Measurements from ENCODE around the gene ANG.
"Not testable (repeated sequence)": the region's sequence is repeated elsewhere in the genome, so short reads cannot be mapped to it uniquely, and the experiment has no call there.

The ANG gene

GRCh38 chr14:20661197-20661596, 27.4 kb upstream of the ANG start:
- DNase-seq (ENCODE audit: low spot score in 2 of 2): no peak
- H3K27ac Mint-ChIP-seq: no peak overlapping the region
- H3K36me3 Mint-ChIP-seq: peaks cover 2% of the 10 kb centered on the region
- no peaks in the 10 kb centered on the region for H3K9me3 Mint-ChIP-seq
- no peak for ATAC-seq (ENCODE audit: low read depth)
- H3K27me3 Mint-ChIP-seq: peaks cover 4% of the 10 kb centered on the region
- no peak overlapping the region for H3K4me3 Mint-ChIP-seq
- H3K4me1 Mint-ChIP-seq: peaks cover 29% of the 10 kb centered on the region

GRCh38 chr14:20662968-20663732, 25.4 kb upstream of the ANG start:
- Mint-ChIP-seq H3K27ac (peak overlapping the region; percentile 81), H3K4me1 (peaks cover 36% of the 10 kb centered on the region), H3K36me3 (peaks cover 3% of the 10 kb centered on the region), H3K27me3 (no peaks in the 10 kb centered on the region), H3K4me3 (peak overlapping the region; percentile 92), H3K9me3 (no peaks in the 10 kb centered on the region)
- DNase-seq (ENCODE audit: low spot score in 2 of 2): peak; percentile 78 to 80
- peak; percentile 75 for ATAC-seq (ENCODE audit: low read depth)

- H3K36me3 Mint-ChIP-seq; H3K9me3 Mint-ChIP-seq; DNase-seq (ENCODE audit: low spot score in 2 of 2); ATAC-seq (ENCODE audit: low read depth); H3K27me3 Mint-ChIP-seq: not testable (repeated sequence)
- Mint-ChIP-seq H3K4me1 (peaks cover 44% of the 10 kb centered on the region), H3K4me3 (peak overlapping the region; percentile 80), H3K27ac (peak overlapping the region; percentile 91)
These were observed 22.1 kb upstream of the ANG start for GRCh38 chr14:20666400-20666961.

GRCh38 chr14:20667957-20668356, 20.6 kb upstream of the ANG start:
- H3K9me3 Mint-ChIP-seq: peaks cover 2% of the 10 kb centered on the region

GRCh38 chr14:20668969-20669368, 19.6 kb upstream of the ANG start:
- DNase-seq (ENCODE audit: low spot score in 2 of 2): no peak
- H3K36me3 Mint-ChIP-seq: peaks cover 3% of the 10 kb centered on the region
- peak overlapping the region; percentile 91 for H3K27ac Mint-ChIP-seq
- ATAC-seq (ENCODE audit: low read depth): no peak
- H3K9me3 Mint-ChIP-seq: peaks cover 2% of the 10 kb centered on the region
- peaks cover 40% of the 10 kb centered on the region for H3K4me1 Mint-ChIP-seq
- no peaks in the 10 kb centered on the region for H3K27me3 Mint-ChIP-seq
- no peak overlapping the region for H3K4me3 Mint-ChIP-seq

More at GRCh38 chr14:20667957-20668356, 20.6 kb upstream of the ANG start:
- ATAC-seq (ENCODE audit: low read depth): peak; percentile 85
- Mint-ChIP-seq H3K27ac (peak overlapping the region; percentile 91), H3K4me1 (peaks cover 45% of the 10 kb centered on the region), H3K4me3 (peak overlapping the region; percentile 67), H3K36me3 (peaks cover 3% of the 10 kb centered on the region), H3K27me3 (no peaks in the 10 kb centered on the region)
- DNase-seq (ENCODE audit: low spot score in 2 of 2): peak in 1 of 2 donors; percentile 53

- no peak overlapping the region for H3K4me3 Mint-ChIP-seq
- H3K27me3 Mint-ChIP-seq: no peaks in the 10 kb centered on the region
- peaks cover 32% of the 10 kb centered on the region for H3K4me1 Mint-ChIP-seq
- DNase-seq (ENCODE audit: low spot score in 2 of 2): no peak
- no peak overlapping the region for H3K27ac Mint-ChIP-seq
- H3K36me3 Mint-ChIP-seq: no peaks in the 10 kb centered on the region
- ATAC-seq (ENCODE audit: low read depth): no peak
- peaks cover 2% of the 10 kb centered on the region for H3K9me3 Mint-ChIP-seq
These were observed 16.8 kb upstream of the ANG start for GRCh38 chr14:20671597-20672283.

- Mint-ChIP-seq H3K4me3 (no peak overlapping the region), H3K36me3 (no peaks in the 10 kb centered on the region), H3K27ac (no peak overlapping the region), H3K4me1 (peaks cover 18% of the 10 kb centered on the region), H3K9me3 (no peaks in the 10 kb centered on the region), H3K27me3 (no peaks in the 10 kb centered on the region)
- no peak for DNase-seq (ENCODE audit: low spot score in 2 of 2)
- no peak for ATAC-seq (ENCODE audit: low read depth)
These were observed 12.9 kb upstream of the ANG start for GRCh38 chr14:20675669-20676068.

- no peak for DNase-seq (ENCODE audit: low spot score in 2 of 2)
- H3K36me3 Mint-ChIP-seq: no peaks in the 10 kb centered on the region
- no peaks in the 10 kb centered on the region for H3K9me3 Mint-ChIP-seq
- ATAC-seq (ENCODE audit: low read depth): no peak
- H3K27ac Mint-ChIP-seq: no peak overlapping the region
- no peak overlapping the region for H3K4me3 Mint-ChIP-seq
- H3K27me3 Mint-ChIP-seq: no peaks in the 10 kb centered on the region
- peaks cover 22% of the 10 kb centered on the region for H3K4me1 Mint-ChIP-seq
These were observed 12.5 kb upstream of the ANG start for GRCh38 chr14:20676072-20676471.

GRCh38 chr14:20679907-20680306, 8.7 kb upstream of the ANG start:
- DNase-seq (ENCODE audit: low spot score in 2 of 2): no peak
- ATAC-seq (ENCODE audit: low read depth): no peak
- Mint-ChIP-seq H3K36me3 (no peaks in the 10 kb centered on the region), H3K27ac (no peak overlapping the region), H3K4me1 (peaks cover 21% of the 10 kb centered on the region), H3K4me3 (no peak overlapping the region), H3K9me3 (no peaks in the 10 kb centered on the region), H3K27me3 (no peaks in the 10 kb centered on the region)

GRCh38 chr14:20680363-20680762, 8.2 kb upstream of the ANG start:
- no peaks in the 10 kb centered on the region for H3K9me3 Mint-ChIP-seq
- H3K4me3 Mint-ChIP-seq: no peak overlapping the region
- H3K27me3 Mint-ChIP-seq: no peaks in the 10 kb centered on the region
- DNase-seq (ENCODE audit: low spot score in 2 of 2) (no peak), ATAC-seq (ENCODE audit: low read depth) (no peak)
- H3K36me3 Mint-ChIP-seq: no peaks in the 10 kb centered on the region
- H3K27ac Mint-ChIP-seq: no peak overlapping the region
- peaks cover 24% of the 10 kb centered on the region for H3K4me1 Mint-ChIP-seq

- no peak for DNase-seq (ENCODE audit: low spot score in 2 of 2)
- Mint-ChIP-seq H3K9me3 (no peaks in the 10 kb centered on the region), H3K27ac (no peak overlapping the region), H3K4me3 (no peak overlapping the region), H3K27me3 (no peaks in the 10 kb centered on the region), H3K36me3 (no peaks in the 10 kb centered on the region), H3K4me1 (peaks cover 24% of the 10 kb centered on the region)
- peak; percentile 59 for ATAC-seq (ENCODE audit: low read depth)
These were observed 7.7 kb upstream of the ANG start for GRCh38 chr14:20680843-20681347.

GRCh38 chr14:20681348-20682126, 7.0 kb upstream of the ANG start:
- Mint-ChIP-seq H3K9me3 (no peaks in the 10 kb centered on the region), H3K4me1 (peaks cover 25% of the 10 kb centered on the region), H3K36me3 (no peaks in the 10 kb centered on the region), H3K4me3 (no peak overlapping the region), H3K27me3 (no peaks in the 10 kb centered on the region), H3K27ac (no peak overlapping the region)
- DNase-seq (ENCODE audit: low spot score in 2 of 2) (peak; percentile 87), ATAC-seq (ENCODE audit: low read depth) (peak; percentile 26)

- Mint-ChIP-seq H3K36me3 (no peaks in the 10 kb centered on the region), H3K4me3 (no peak overlapping the region), H3K27me3 (no peaks in the 10 kb centered on the region), H3K9me3 (no peaks in the 10 kb centered on the region), H3K4me1 (peaks cover 24% of the 10 kb centered on the region), H3K27ac (no peak overlapping the region)
- ATAC-seq (ENCODE audit: low read depth): no peak
- DNase-seq (ENCODE audit: low spot score in 2 of 2): no peak
These were observed 6.5 kb upstream of the ANG start for GRCh38 chr14:20682127-20682434.

Data from memory B cell (primary cell).